A549 treated with AZD9567 at 1 μM for 4 hours (cell line): ENCODE results near the gene RRAGB. TPM values are rescaled to one million over a fixed set of nuclear protein-coding genes. Genes with fewer than 3 reads are reported as not detected.

Source experiments
- total RNA-seq: library from RNA; stranded (reverse); fragments of 200-300 nt; extraction: Qiagen RNA extraction; gene quantifications from 5 replicates; pipeline ENCODE4 v1.2.3, GENCODE V29; 2022; ENCODE audit not compliant: insufficient read depth

RRAGB gene, protein sequence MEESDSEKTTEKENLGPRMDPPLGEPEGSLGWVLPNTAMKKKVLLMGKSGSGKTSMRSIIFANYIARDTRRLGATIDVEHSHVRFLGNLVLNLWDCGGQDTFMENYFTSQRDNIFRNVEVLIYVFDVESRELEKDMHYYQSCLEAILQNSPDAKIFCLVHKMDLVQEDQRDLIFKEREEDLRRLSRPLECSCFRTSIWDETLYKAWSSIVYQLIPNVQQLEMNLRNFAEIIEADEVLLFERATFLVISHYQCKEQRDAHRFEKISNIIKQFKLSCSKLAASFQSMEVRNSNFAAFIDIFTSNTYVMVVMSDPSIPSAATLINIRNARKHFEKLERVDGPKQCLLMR
- 11.6 to 19.5 TPM (median 13.1 TPM) in 5 replicates for total RNA-seq

DNA sequence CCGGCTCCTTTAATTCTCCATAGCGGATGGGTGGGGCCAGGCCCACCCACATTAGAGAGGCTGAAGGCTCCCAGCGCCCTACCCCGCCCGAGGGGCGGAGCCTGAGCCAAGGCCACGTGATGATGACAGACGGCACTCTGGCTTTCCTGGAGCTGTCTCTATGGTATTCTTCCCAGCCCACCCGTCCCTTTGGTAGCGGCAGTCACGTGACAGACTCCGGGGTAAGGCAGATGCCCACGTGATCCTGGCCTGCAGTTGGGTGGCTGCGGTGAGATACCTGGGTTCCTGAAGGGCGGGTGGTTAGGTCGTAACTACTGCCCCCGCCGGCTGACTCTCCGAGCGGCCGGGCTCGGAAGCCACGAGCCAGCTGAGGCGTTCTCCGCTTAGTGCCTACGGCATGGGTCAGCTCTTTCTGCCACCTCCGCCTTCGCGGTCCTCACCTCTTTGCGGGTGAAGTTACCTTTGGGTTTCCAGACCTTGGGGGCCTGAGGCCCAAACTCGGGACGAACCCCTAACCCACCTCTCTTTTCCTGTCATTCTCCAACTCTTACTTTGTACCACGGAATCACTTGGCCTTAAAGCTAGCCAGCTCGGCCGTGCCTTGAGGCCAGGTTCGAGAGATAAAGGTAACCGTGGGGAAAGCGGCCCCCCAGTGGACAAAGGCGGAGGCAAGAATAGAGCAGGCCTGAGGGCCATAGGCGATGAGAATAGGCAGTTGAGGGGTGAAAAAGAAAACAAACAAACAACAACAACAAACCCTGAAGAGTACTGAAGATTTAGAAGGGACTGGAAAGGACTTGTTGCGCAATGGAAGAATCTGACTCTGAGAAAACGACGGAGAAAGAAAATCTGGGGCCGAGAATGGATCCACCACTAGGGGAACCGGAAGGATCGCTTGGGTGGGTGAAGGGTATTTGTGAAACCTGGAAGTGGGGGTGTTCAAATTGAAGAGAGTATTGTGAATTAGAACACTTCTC lies at the start of gene RRAGB:
TSS of gene RRAGB (plus strand) at position 229 of the 977 bp plus-strand sequence. CDS start at position 808, 579 bp downstream.

Other genes with a start within 250 kb of the RRAGB start
- gene USP51, start 227.9 kb upstream of the RRAGB start, total RNA-seq = 0.34 to 0.47 TPM (median 0.40 TPM) in 4 of 5 replicates, not detected in the other
- gene FOXR2, start 94.3 kb upstream of the RRAGB start, total RNA-seq = not detected in 5 replicates